HG03521 (cell line): Measurements from ENCODE around the gene SYDE1.

ENCODE experiments used
- ATAC-seq: cut with Tn5 transposase; IDR thresholded peaks from one replicate; pipeline ENCODE4 v1.9.1; 2021; ENCODE audit warnings: mild to moderate bottlenecking, moderate library complexity; ENCODE audit not compliant: unreplicated experiment

Gene SYDE1

DNA sequence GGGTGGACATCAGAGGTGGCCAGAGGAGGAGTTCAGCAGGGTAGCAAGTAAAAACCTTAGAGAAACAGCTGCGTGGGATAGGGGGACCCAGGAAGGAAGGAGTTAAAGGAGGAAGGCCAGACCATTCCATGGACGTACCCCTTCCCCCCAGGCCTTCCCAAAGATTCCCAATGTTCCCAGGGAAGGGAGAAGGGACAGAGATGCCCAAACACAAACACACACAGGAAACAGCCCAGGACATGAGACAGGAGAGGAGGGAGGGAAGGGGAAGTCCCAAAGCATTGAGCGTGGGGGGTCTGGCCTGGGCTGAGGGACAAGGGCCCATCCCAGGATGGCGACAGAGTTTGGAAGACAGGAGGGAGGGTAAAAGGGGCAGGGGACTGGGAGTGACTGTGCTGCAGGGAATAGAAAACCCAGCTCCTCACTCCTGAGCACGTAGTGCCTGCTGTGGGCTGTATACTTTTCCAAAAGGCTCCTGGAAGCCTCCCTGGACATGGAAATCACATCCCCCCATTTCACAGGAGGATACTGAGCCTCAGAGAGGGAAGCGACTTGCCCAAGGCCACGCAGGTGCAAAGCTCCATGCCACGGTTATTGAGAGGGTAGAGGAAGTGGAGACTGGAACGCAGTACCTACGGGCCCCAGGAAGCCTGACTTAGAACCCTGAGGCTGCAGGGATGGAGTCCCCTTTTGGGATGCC, 1.1 kb downstream of the SYDE1 start:
- ATAC-seq, result no peak

DNA sequence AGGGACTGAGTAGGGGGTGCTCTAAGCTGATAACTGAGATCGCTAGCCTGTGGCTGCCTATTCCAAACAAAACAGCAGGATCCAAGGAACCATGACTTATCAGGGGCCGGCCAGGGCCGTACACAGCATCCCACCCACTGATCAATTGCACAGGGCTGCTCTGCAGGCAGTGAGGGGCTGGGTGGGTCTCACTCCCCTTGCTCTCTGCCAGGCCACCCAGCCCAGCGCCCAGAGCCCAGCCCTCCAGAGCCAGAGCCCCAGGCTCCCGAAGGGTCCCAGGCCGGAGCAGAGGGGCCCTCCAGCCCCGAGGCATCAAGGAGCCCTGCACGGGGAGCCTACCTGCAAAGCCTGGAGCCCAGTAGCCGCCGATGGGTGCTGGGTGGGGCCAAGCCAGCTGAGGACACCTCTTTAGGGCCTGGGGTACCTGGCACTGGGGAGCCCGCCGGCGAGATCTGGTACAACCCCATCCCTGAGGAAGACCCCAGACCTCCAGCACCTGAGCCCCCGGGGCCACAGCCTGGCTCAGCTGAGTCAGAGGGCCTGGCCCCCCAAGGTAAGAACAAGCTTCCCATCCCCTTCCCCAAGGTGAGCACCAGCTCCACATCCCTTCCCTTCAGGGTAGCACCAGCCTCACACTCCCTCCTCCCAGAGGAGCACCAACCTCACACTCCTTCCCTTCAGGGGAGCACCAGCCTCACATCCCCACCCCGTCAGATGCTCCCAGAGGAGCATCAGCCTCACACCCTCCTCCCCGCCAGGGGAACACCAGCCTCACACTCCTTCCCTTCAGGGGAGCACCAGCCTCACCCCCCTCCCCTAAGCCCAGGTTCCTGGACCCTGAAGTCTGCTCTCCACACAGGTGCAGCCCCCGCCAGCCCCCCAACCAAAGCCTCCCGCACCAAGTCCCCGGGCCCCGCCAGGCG, 1.9 kb downstream of the SYDE1 start:
- no peak for ATAC-seq

DNA sequence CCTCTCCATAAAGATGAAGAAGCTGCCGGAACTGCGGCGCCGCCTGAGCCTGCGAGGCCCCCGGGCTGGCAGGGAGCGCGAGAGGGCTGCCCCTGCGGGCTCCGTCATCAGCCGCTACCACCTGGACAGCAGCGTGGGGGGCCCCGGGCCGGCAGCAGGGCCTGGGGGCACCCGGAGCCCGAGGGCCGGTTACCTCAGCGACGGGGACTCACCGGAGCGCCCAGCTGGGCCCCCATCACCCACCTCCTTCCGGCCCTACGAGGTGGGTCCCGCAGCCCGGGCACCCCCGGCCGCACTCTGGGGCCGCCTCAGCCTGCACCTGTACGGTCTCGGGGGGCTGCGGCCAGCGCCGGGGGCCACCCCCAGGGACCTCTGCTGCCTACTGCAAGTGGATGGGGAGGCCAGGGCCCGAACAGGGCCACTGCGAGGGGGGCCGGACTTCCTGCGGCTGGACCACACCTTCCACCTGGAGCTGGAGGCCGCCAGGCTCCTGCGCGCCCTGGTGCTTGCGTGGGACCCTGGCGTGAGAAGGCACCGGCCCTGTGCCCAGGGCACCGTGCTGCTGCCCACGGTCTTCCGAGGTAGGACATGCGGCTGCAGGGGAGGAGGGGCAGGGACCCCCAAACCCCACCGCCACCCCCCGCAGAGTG, 2.7 kb downstream of the SYDE1 start:
- ATAC-seq, result no peak

DNA sequence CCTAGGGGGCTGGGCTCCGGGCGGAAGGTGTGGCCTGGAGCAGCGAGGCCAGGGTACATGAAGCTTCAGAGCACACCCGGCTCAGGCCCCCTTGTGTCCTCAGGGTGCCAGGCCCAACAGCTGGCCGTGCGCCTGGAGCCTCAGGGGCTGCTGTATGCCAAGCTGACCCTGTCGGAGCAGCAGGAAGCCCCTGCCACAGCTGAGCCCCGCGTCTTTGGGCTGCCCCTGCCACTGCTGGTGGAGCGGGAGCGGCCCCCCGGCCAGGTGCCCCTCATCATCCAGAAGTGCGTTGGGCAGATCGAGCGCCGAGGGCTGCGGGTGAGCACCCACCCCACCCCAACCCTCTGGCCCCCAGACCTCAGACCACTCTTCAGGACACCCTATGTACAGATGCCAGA, 3.2 kb downstream of the SYDE1 start:
- no peak for ATAC-seq

DNA sequence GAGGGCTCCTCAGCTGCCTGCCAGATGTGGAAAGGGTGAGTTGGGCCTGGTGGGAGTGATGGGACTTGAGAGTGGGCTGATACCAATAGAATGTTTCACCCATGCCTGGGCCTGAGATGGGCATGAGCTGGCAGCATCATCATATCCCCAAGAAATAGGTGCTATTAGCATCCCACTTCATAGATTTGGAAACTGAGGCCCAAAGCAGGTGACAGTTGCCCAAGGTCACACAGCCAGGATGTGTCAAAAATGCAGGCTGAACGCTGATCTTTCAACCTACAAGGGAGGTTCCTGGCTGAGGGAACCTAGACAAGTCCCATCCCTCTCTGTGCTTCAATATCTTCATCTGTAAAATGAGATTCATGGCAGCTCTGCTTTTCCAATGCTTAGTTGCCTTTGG, 4.6 kb downstream of the SYDE1 start:
- ATAC-seq, result no peak

DNA sequence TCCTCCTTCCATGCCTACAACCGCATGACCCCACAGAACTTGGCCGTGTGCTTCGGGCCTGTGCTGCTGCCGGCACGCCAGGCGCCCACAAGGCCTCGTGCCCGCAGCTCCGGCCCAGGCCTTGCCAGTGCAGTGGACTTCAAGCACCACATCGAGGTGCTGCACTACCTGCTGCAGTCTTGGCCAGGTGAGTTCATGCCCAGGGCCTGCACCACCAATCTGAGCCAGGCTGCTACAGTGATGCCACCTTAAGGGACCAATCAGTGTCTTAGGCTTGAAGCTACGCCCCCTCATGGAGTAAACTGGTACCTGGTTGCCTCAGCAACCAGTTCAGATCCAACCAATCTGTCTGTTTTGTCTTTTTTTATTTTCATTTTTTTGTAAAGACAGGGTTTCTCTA, 5.2 kb downstream of the SYDE1 start:
- ATAC-seq, result no peak

DNA sequence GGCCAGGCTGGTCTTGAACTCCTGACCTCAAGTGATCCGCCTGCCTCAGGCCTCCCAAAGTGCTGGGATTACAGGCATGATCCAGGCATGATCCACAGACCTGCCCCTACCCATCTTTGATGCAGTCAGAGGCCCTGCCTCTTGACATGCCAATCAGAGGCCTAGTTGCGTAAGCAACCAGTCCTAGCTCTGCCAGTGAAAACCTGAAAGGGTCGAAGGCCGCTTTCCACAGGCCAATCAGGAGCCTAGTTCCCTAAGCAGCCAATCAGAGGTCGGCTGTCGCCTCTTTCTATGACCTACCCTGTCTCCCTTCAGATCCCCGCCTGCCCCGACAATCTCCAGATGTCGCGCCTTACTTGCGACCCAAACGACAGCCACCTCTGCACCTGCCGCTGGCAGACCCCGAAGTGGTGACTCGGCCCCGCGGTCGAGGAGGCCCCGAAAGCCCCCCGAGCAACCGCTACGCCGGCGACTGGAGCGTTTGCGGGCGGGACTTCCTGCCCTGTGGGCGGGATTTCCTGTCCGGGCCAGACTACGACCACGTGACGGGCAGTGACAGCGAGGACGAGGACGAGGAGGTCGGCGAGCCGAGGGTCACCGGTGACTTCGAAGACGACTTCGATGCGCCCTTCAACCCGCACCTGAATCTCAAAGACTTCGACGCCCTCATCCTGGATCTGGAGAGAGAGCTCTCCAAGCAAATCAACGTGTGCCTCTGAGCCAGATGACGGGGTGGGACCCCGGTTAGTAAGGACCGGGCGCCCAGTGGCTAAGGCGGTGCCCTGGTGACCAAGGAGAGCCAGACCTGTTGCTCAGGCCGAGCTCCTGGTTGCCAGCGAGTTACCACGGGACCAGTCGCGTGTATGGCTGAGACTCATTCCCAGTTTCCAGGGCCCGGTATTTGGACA, 6.3 kb downstream of the SYDE1 start:
- no peak for ATAC-seq

DNA sequence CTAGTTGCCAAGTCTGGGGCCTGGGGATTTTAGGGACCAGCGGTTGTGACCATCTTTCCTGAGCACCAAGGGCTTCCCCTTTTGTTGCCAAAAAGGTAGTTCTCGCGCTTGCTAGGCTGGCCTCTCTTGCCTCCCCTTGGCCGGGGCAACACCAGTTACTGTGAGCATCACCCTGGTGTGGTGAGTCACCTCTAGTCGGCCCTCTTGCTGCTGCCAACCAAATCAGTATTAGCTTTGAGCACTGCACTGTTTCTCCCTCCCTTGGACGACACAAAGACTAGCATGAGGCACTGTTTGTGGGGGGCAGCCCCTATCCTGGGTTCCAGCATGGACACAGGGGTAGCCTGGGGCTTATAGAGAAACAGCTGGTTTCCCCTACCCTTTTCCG, 6.9 kb downstream of the SYDE1 start:
- ATAC-seq, result no peak

DNA sequence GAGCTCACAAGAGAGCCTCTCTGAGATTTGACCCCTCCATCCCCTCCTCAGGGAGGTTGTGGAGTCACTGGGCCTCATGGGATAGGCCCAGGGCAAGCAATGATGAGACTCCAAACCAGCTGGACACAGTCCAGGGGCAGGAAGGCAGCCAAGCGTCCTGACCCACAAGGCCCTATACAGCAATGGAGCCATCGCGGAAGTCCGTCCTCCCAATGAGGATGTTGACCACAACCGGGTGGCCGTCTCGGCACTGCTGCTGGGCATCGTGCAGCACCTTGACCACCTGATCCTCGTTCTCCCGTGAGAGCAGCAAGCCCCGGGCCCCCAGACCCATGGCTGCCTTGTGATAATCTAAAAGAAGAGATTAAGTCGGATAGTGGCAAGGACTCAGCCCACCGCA, 7.9 kb downstream of the SYDE1 start:
- no peak for ATAC-seq

DNA sequence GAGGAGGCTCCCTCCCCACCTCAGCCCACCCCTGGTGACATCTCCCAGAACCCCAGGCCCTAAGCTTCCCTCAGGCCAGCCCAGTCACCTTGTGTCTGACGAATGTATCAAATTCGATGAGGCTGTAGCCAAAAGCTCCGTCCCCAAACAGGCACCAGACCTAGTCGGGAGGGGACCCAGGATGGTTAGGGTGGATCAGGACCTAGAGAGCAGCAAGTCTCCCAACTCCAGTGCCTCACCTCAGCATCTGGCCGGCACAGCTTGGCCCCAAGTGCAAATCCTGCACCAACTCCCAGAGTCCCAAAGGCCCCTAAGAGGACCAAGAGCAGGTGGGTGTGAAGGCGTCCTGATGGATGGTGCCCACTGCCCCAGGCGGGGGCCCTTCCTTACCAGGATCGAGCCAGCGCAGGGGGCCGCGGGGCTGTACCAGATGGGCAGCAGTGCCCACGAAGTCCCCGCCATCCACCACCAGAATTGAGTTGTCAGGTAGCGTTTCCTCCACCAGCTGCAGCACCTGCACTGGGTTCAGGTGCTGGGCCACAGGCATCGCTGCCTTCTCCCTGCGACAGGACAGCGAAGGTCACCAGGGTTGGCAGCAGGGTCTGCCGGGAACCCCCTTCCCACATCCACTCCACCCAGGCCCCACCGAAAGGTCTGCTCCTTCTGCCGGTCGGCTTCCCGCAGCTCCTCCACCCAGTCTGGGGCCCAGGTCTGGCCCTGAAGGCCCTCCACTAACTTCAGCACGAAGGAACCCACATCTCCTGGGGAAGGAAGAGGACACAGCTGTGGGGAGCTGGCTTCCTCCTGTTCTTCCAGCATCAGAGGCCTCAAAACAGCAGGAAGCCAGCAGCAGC, 8.8 kb downstream of the SYDE1 start:
- ATAC-seq, result no peak

DNA sequence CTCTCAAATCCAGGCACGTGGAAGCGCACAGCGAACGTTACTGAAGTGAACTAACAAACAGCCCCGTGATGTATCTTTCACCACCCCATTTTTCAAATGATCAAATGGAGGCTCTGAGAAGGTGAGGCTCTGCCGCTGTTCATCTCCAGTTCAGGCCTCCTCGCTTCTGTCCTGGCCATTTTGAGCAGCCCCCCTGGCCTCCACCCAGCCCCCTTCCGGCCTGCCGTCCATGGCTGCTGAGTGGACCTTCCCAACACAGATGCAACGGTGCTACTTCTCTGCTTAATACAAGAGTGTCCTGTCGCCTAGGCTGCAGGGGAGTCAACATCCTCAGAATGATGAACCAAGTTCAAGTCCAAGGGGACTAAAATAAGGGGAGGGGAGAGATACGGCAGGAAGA, 9.7 kb downstream of the SYDE1 start:
- ATAC-seq, result no peak

DNA sequence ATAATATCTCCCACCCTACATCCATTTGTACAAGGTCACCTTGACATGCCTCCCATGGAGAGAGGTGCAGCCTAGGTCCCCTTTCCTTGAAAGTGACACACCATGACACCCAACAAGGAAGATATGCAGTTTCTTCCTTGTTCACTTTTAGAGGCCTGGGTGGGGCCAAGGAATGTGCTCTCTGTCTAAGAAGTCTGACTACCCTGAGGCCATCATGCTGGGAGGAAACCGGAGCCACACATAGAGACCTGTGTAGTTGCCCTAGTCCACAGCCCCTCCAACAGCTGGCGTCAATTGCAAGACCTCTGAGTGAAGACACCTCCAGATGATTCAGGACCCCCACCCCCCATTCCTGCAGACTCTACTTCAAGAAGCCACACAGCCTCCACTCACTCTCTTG, 11.0 kb downstream of the SYDE1 start:
- ATAC-seq, result no peak

DNA sequence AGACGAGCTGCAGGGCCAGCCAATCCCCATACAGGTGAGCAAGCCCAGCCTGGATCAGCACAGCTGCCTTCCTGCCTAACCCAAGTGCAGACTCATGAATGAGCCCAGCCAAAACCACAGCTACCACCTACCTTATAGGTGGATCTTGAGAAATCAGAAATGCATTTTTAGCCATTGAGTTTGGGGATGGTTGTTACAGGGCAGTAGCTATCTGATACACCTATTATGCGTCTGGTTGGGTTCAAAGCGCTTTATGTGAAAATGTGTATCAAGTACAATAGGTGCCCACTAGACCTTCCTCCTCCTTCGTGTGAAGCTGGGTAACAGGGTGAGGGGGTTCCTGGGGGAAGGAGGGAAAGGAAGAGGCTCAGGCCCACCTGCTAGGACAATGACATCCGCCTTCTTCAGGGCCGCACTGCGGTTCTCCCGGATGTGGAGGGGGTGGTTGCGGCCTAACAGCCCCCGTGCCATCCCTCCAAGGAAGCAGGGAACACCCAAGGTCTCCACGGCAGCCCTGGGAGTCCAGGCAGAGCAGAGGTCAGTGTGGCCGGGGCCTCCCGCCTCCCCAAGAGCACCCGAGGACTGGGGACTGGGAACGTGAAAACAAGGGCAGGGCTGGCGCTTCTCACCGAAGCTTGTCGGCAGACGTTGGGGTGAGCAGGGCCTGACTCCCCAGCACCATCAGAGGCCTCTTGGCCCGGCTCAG, 11.7 kb downstream of the SYDE1 start:
- no peak for ATAC-seq

DNA sequence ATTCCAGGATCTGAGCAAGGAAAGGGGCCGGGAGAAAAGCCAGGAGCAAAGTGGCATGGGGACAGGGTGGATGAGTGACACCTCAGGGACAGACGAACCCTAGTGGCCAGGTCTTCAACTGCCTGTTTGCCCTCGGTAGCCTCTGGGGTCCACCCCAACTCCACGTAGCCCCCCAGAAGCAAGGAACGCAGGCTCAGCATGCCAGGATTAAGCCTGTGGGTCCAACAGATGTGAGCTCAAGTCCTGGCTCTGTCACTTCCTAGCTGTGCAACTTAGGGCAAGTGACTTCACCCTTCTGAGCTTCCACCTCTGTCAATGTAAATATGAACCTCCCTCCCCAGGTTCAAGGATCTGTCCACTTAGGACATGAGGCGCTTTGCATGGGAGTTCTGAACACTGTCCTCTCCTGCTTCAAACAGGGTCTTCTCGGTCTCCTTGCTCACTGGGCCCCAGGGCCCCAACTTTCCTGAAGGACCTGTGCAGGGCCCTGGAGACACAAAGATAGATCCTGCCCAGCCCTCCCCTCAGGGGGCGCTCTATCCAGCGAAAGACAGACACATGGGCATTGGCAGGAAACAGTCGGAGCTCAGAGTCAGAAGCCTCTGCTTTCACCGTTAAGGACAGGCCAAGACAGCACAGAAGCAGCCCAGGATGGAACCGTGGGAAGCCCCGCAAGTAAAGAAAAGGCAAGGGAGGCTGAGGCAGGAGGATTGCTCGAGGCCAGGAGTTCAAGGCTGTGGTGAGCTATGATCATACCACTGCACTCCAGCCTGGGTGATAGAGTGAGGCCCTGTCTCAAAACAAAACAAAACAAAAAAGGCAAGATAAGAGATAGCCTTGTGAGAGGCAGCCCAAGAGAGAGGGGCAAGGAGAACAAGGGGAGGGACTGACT, 13.2 kb downstream of the SYDE1 start:
- no peak for ATAC-seq

DNA sequence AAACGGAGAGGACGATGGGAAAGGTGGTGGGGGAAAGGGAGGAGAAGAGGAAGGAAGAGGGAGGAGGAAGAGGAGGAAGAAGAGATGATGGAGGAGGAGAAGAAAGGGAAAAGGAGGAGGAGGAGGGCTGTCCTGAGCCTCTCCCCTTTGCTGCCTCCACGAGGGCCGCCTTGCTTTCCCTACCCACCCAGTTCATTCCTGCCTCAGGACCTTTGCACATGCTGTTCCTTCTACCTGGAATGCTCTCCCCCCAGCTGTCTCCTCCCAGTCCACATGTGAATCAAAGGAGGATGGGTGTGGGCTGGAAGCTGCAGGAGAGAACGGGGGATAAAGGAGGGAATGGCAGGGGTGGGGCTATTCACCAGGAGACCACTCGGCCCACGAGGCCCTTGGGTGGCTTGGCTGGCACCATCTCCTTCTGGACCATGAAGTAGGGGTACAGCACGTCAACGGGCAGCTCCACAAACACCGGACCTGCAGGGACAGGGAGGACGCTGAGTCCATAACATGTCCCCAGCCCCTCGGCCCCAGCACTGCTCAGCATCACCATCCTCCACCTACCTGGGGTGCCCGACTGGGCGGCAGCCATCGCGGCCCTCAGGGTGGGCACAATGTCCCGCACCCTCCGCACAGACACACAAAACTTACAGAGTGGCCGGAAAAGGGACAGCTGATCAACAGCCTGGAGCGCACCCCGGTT, 15.3 kb downstream of the SYDE1 start:
- no peak for ATAC-seq

DNA sequence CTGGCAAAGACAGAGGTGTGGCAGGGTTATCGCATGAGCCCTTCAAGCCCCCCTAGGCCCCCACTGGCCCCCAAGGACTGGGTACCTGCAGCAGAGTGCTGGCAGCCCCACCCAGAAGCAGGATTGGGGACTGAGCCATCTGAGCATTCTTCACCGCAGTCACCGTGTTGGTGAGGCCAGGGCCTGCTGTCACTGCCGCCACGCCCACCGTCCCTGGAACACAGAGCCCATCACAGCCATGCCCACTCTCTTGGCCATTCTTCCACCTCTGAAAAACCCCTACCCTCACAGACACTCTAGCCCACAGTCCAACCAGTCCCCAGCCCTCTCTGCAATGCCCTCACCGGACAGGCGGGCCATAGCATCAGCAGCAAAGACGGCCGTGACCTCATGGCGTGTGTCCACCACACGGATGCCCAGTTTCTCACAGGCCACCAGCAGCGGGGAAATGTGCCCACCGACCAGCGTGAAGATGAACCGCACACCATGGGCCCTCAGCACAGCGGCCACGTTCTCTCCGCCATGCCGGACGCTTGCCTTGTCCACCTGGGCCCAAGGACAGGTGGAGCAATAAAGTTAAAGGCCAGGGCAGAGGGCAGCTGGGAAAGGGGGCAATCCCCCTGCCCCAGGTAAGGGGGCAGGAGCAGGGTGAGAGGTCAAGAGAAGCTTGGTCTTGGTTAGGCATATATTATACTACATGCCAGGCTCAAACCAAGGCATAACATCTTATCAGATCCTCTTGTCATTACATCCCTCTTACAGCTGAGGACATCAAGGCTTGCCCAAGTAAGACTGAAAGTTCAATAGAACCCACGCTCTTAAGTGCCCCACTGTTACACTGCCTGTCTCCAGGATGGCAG, 16.1 kb downstream of the SYDE1 start:
- no peak for ATAC-seq

DNA sequence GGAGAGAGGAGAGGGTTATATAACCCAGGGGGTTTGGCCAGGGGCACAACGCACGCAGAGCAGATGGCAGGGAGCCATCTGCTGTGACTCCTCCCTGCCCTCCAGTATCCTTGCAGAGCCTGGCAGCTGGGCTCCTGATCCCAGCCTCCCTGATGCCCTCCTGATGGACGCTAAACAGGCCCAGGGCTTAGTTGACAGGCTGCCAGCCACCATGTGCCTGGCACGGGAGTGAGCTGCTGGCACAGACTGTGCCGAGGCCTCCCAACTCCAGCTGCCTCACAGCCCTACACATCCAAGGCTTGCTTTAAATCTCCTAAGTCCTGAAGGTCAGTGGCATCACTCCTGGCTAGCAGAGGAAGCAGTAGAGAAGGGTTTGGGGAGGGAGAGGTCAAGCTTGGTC, 16.7 kb downstream of the SYDE1 start:
- ATAC-seq, result no peak
